Suprapubic skin (tissue), 4 donors: ENCODE results near the gene MTG2. TPM values are rescaled to one million over a fixed set of nuclear protein-coding genes. Genes with fewer than 3 reads are reported as not detected.

ENCODE experiments used
- DNase-seq, 2 donors: peaks; one replicate each; pipeline ENCODE4 v3.0.0-alpha.2; 2019; ENCODE audit warnings: low spot score in 2 of 2
- H3K27ac ChIP-seq: fragments of 200-600 bp; sonication (generic); one replicate; pipeline ENCODE4 v1.5.1; 2019
- H3K27me3 ChIP-seq: fragments of 200-600 bp; sonication (generic); one replicate; pipeline ENCODE4 v1.5.1; 2019
- H3K36me3 ChIP-seq: fragments of 200-600 bp; sonication (generic); one replicate; pipeline ENCODE4 v1.5.1; 2019
- H3K4me1 ChIP-seq: fragments of 200-600 bp; sonication (generic); one replicate; pipeline ENCODE4 v1.5.1; 2019
- H3K4me3 ChIP-seq: fragments of 200-600 bp; sonication (generic); one replicate; pipeline ENCODE4 v1.5.1; 2019; ENCODE audit warnings: mild to moderate bottlenecking
- H3K9me3 ChIP-seq: fragments of 200-600 bp; sonication (generic); one replicate; pipeline ENCODE4 v1.5.1; 2019
- CTCF ChIP-seq, 2 donors: fragments of 200-600 bp in 1 of 2; fragments of 450-650 bp in 1 of 2; sonication (generic) in 1 of 2; IDR thresholded peaks; one replicate each; pipeline ENCODE4 v1.5.1; 2016 to 2019; ENCODE audit warnings: antibody characterized with exemption in 2 of 2, mild to moderate bottlenecking in 1 of 2, moderate library complexity in 1 of 2
- EP300 ChIP-seq: sonication (generic); formaldehyde crosslinking; IDR thresholded peaks from one replicate; pipeline ENCODE4 v1.6.1; 2017; ENCODE audit warnings: antibody characterized with exemption
- POLR2A ChIP-seq, 2 donors: fragments of 450-650 bp; IDR thresholded peaks; one replicate each; pipeline ENCODE4 v1.6.1; 2017; ENCODE audit warnings: antibody characterized with exemption in 2 of 2, mild to moderate bottlenecking in 2 of 2, moderate library complexity in 2 of 2
- POLR2AphosphoS5 ChIP-seq, 3 donors: sonication (generic); formaldehyde crosslinking; IDR thresholded peaks; one replicate each; pipeline ENCODE4 v1.6.1; 2017; ENCODE audit warnings: antibody characterized with exemption in 3 of 3
- WGBS: methylation state at CpG from one replicate; pipeline ENCODE4 v1.1.5; 2018; 5-methylcytosine and 5-hydroxymethylcytosine counted together
- total RNA-seq, 4 donors: library from RNA; depleted of rRNA; stranded (reverse); fragments of >200 nt; gene quantifications; one replicate each; pipeline ENCODE4 v1.1.0, GENCODE V29; 2016

MTG2 gene
- total RNA-seq, 4 donors from 2014 or later = 19.1 to 43.0 (median 30.3) TPM

DNA sequence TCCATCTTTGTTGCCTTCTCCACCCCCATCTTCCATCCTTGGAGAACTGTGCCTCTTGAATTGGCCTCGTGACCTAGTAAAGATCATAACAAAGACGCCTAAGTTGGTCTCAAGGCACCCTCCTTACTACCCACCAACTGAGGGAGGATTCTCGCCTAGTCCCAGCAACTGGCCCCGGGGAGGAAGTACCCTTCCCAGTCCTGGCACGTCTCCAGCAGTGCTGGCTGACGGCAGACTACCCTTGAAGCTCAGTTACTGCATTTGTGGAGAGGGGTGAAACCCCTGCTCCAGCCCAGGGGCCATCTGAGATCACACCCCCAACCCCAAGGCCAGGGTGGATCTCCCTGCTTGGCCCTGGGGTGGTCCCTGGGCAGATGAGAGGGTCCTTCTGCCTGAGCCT, 53.4 kb downstream of the MTG2 start:
- WGBS = 51% methylated on average over 6 of the region's 6 CpGs
- no peak overlapping the region for H3K27ac ChIP-seq
- H3K36me3 ChIP-seq = peaks cover under 1% of the 10 kb centered on the region
- peaks cover 66% of the 10 kb centered on the region for H3K4me1 ChIP-seq
- H3K27me3 ChIP-seq = peaks cover 5% of the 10 kb centered on the region
- DNase-seq = no peak
- H3K4me3 ChIP-seq = no peak overlapping the region
- H3K9me3 ChIP-seq = no peaks in the 10 kb centered on the region
- no peak for TF ChIP-seq CTCF (IDR thresholded peaks at IDR 0.05)
- no peak for TF ChIP-seq EP300
- no peak for TF ChIP-seq POLR2A (IDR thresholded peaks at IDR 0.05)
- no peak for TF ChIP-seq POLR2AphosphoS5 (IDR thresholded peaks at IDR 0.05)

- H3K4me1 ChIP-seq = peaks cover 74% of the 10 kb centered on the region
- H3K4me3 ChIP-seq = no peak overlapping the region
- no peak for DNase-seq
- H3K9me3 ChIP-seq = no peaks in the 10 kb centered on the region
- H3K27ac ChIP-seq = no peak overlapping the region
- TF ChIP-seq CTCF (IDR thresholded peaks at IDR 0.05) = no peak
- TF ChIP-seq POLR2AphosphoS5 (IDR thresholded peaks at IDR 0.05) = no peak
- no peak for TF ChIP-seq POLR2A (IDR thresholded peaks at IDR 0.05)
- no peak for TF ChIP-seq EP300
- WGBS = 90% methylated on average over 4 of the region's 28 CpGs
- peaks cover 4% of the 10 kb centered on the region for H3K36me3 ChIP-seq
- H3K27me3 ChIP-seq = peaks cover 5% of the 10 kb centered on the region
Observed at GRCh38 chr20:62236766-62237513, 54.1 kb downstream of the MTG2 start.

DNA sequence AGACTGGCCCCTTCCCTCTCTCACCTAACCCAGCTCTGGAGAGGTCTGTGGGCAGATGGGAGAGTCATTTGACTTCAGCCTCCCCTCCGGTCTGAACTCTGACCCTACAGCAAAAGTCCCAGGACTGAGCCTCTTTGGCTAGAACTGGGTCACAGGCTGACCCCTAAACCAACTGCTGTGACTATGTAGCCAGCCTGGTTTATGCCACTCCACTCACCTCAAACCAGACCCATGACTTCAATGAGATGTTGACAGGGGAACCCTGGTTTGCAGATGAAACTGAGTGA, 54.6 kb downstream of the MTG2 start:
- TF ChIP-seq EP300 (no peak), POLR2AphosphoS5 (IDR thresholded peaks at IDR 0.05) (no peak), CTCF (IDR thresholded peaks at IDR 0.05) (no peak), POLR2A (IDR thresholded peaks at IDR 0.05) (no peak)
- H3K4me3 ChIP-seq = peak overlapping the region; percentile 67
- peaks cover 4% of the 10 kb centered on the region for H3K36me3 ChIP-seq
- H3K4me1 ChIP-seq = peaks cover 76% of the 10 kb centered on the region
- H3K27ac ChIP-seq = peak overlapping the region; percentile 35
- 33% methylated on average over 1 of the region's 1 CpG for WGBS
- no peaks in the 10 kb centered on the region for H3K9me3 ChIP-seq
- DNase-seq = no peak
- peaks cover 5% of the 10 kb centered on the region for H3K27me3 ChIP-seq

GRCh38 chr20:62237801-62238568, 55.2 kb downstream of the MTG2 start, which contains the start of gene OSBPL2:
Gene OSBPL2 (plus strand): TSS chr20:62238521. CDS start chr20:62256185, 17,664 bp downstream.
- Histone ChIP-seq H3K36me3 (peaks cover 4% of the 10 kb centered on the region), H3K27ac (peak within 1 kb of the TSS; percentile 97), H3K27me3 (peaks cover 5% of the 10 kb centered on the region), H3K4me3 (peak within 1 kb of the TSS; percentile 67), H3K4me1 (peaks cover 76% of the 10 kb centered on the region), H3K9me3 (no peaks in the 10 kb centered on the region)
- peak in 1 of 3 donors; percentile 41 for TF ChIP-seq POLR2AphosphoS5 (IDR thresholded peaks at IDR 0.05)
- no peak for TF ChIP-seq CTCF (IDR thresholded peaks at IDR 0.05)
- TF ChIP-seq EP300 = no peak
- peak in 1 of 2 donors; percentile 22 for TF ChIP-seq POLR2A (IDR thresholded peaks at IDR 0.05)
- WGBS = 1% methylated on average over 8 of the region's 55 CpGs
- DNase-seq = peak; percentile 100
